Stimulated activated CD8-positive, alpha-beta memory T cell treated with anti-CD3 and anti-CD28 coated beads, Interleukin-15, amount 100 ng/mL, for 48 hours (primary cell): ENCODE data around the gene PSEN2.
"Not testable (repeated sequence)": the region's sequence is repeated elsewhere in the genome, so short reads cannot be mapped to it uniquely, and the experiment has no call there.

Experiments used
- DNase-seq, 2 donors: peaks; one replicate each; pipeline ENCODE4 v3.0.0-alpha.2; 2020; ENCODE audit warnings: low read depth in 2 of 2

Gene PSEN2

GRCh38 chr1:226870401-226871279 is at the start of gene PSEN2:
PSEN2 (plus strand) TSS chr1:226870616; CDS start chr1:226881908, 11,292 bp downstream.
- DNase-seq: peak; percentile 52 to 55

GRCh38 chr1:226820941-226821718 is 49.3 kb upstream of the PSEN2 start:
- DNase-seq: no peak

GRCh38 chr1:226821719-226822085 is 48.7 kb upstream of the PSEN2 start:
- no peak for DNase-seq

GRCh38 chr1:226823643-226824042 is 46.8 kb upstream of the PSEN2 start:
- no peak for DNase-seq

- DNase-seq: no peak
Measured at GRCh38 chr1:226825037-226825745, 45.2 kb upstream of the PSEN2 start.

- DNase-seq: no peak
Measured at GRCh38 chr1:226825746-226826100, 44.7 kb upstream of the PSEN2 start.

GRCh38 chr1:226826479-226827261 is 43.7 kb upstream of the PSEN2 start:
- DNase-seq: no peak

- no peak for DNase-seq
Measured at GRCh38 chr1:226827458-226827857, 43.0 kb upstream of the PSEN2 start.

GRCh38 chr1:226827968-226828513 is 42.4 kb upstream of the PSEN2 start:
- peak; percentile 90 to 91 for DNase-seq

- DNase-seq: no peak
Measured at GRCh38 chr1:226829105-226829504, 41.3 kb upstream of the PSEN2 start.

GRCh38 chr1:226831953-226832352 is 38.5 kb upstream of the PSEN2 start:
- DNase-seq: no peak

- DNase-seq: no peak
Measured at GRCh38 chr1:226832613-226833012, 37.8 kb upstream of the PSEN2 start.

- not testable (repeated sequence) for DNase-seq
Measured at GRCh38 chr1:226834179-226834578, 36.2 kb upstream of the PSEN2 start.

- not testable (repeated sequence) for DNase-seq
Measured at GRCh38 chr1:226835396-226835795, 35.0 kb upstream of the PSEN2 start.

- DNase-seq: not testable (repeated sequence)
Measured at GRCh38 chr1:226837966-226838365, 32.5 kb upstream of the PSEN2 start.

- DNase-seq: no peak
Measured at GRCh38 chr1:226838456-226838855, 32.0 kb upstream of the PSEN2 start.

- DNase-seq: no peak
Measured at GRCh38 chr1:226845624-226846023, 24.8 kb upstream of the PSEN2 start.

GRCh38 chr1:226846786-226847185 is 23.6 kb upstream of the PSEN2 start:
- DNase-seq: no peak

- not testable (repeated sequence) for DNase-seq
Measured at GRCh38 chr1:226854548-226854947, 15.9 kb upstream of the PSEN2 start.

- no peak for DNase-seq
Measured at GRCh38 chr1:226862890-226863289, 7.5 kb upstream of the PSEN2 start.

GRCh38 chr1:226863446-226863845 is 7.0 kb upstream of the PSEN2 start:
- DNase-seq: no peak
